Muscle of leg (tissue), 11 donors: ENCODE data around the gene GSTM5. TPM values are rescaled to one million over a fixed set of nuclear protein-coding genes. Genes with fewer than 3 reads are reported as not detected.

Experiments used
- DNase-seq: peaks from one replicate; pipeline ENCODE4 v3.0.0; 2013
- H3K27ac ChIP-seq: one replicate; pipeline ENCODE4 v1.5.1; 2013; ENCODE audit warnings: mild to moderate bottlenecking, low read length, control low read depth
- H3K27me3 ChIP-seq: one replicate; pipeline ENCODE4 v1.6.1; 2013; ENCODE audit warnings: low read length; ENCODE audit not compliant: control insufficient read depth, insufficient read depth
- H3K36me3 ChIP-seq: one replicate; pipeline ENCODE4 v1.6.1; 2013; ENCODE audit warnings: low read length; ENCODE audit not compliant: control insufficient read depth, insufficient read depth
- H3K4me1 ChIP-seq: one replicate; pipeline ENCODE4 v1.6.1; 2013; ENCODE audit warnings: low read length; ENCODE audit not compliant: control insufficient read depth, insufficient read depth
- H3K4me3 ChIP-seq: one replicate; pipeline ENCODE4 v1.5.1; 2013; ENCODE audit warnings: low read length, control low read depth
- H3K9me3 ChIP-seq: replicated peaks from 2 replicates; pipeline ENCODE4 v1.6.1; 2013; ENCODE audit warnings: low read depth, low read length; ENCODE audit not compliant: control insufficient read depth
- WGBS: methylation state at CpG from one replicate; pipeline ENCODE4 v1.1.5; 2013; ENCODE audit warnings: missing lambda C conversion rate; ENCODE audit not compliant: insufficient coverage; 5-methylcytosine and 5-hydroxymethylcytosine counted together
- polyA plus RNA-seq, 8 donors: library from polyadenylated mRNA; unstranded; fragments of 120-200 nt; gene quantifications; one replicate each; pipeline versions ENCODE4 v1.2.1 to v1.2.3, GENCODE V29; 2013; ENCODE audit warnings: inconsistent platforms in 1 of 8, low replicate concordance in 1 of 8; ENCODE audit not compliant: insufficient read length in 8 of 8, insufficient read depth in 1 of 8
- total RNA-seq: library from RNA; stranded (reverse); fragments of 120-200 nt; gene quantifications from one replicate; pipeline ENCODE4 v1.2.4, GENCODE V29; 2013

GSTM5 gene
- total and polyA plus RNA-seq, 9 donors = 10.2 to 48.0 (median 17.9) TPM

DNA sequence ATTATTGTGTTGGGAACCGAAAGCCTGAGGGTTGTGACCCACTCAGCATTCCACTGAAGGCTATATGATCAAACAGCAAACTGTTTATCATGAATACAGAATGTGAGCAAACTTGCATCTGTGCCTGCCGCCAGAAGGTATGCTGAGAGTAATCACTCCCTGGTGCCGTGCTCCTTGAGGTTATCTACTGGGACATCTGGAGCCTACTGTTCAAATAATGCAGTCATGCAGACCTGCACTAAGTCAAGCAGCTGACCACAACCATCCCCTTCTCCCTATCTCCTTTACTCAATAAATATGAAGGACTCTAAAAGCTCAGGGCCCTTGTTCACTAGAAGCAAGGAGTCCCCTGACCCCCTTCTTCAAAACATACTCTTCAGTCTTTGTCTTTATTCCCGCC is 13.5 kb downstream of the GSTM5 start:
- Histone ChIP-seq H3K36me3 (no peaks in the 10 kb centered on the region), H3K9me3 (no peaks in the 10 kb centered on the region), H3K4me3 (no peak overlapping the region), H3K27me3 (no peaks in the 10 kb centered on the region), H3K4me1 (no peaks in the 10 kb centered on the region), H3K27ac (no peak overlapping the region)
- 82% methylated on average over 2 of the region's 4 CpGs for WGBS
- DNase-seq = no peak

DNA sequence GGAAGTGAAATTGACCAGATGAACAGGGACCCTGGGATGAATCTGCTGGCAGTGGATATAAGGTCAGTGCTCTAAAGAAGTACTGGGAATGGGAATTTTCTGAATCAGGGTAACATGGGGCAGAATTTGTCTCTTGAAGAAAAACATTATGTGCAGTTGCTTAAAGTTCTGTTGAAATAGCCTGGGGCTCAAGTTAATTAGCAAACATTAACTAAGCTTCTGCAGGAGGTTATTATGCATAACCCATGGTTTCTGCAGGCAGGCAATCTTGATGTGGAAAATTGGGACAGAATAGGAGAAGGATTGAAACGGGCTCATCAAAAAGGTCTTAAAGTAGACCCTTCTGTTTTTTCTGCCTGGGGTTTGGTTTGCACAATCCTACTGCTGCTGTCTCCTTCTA is 14.0 kb downstream of the GSTM5 start:
- Histone ChIP-seq H3K4me1 (no peaks in the 10 kb centered on the region), H3K27me3 (no peaks in the 10 kb centered on the region)

DNA sequence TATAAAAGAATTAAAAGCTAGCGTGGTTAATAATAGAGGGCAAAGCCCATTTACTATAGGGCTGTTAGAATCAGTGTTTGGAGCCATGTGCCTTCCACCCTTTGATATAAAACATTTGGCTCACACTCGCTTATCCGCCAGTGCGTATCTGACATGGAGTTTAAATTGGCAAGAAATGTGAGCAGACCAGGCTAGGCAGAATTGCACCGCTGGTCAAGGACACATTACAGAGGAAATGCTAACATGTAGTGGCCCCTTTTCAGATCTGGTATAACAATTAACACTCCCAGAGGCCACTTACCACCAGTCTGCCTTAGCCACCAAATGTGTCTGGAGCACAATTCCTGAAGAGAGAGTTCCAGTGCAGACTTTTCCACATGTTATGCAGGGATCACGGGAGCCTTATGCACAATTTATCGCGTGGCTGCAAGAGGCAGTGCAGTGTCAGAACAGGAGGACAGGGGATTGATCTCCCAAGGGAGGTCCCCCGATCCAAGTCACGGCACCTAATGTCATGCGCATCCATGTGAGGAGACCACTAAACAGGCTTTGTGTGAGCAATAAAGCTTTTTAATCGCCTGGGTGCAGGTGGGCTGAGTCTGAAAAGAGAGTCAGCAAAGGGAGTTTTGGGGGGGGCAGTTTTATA is 14.8 kb downstream of the GSTM5 start:
- Histone ChIP-seq H3K4me3 (no peak overlapping the region), H3K27me3 (no peaks in the 10 kb centered on the region), H3K4me1 (no peaks in the 10 kb centered on the region), H3K27ac (no peak overlapping the region), H3K9me3 (no peaks in the 10 kb centered on the region), H3K36me3 (no peaks in the 10 kb centered on the region)
- no peak for DNase-seq
- 71% methylated on average over 10 of the region's 12 CpGs for WGBS

More for the DNA sequence above, 14.0 kb downstream of the GSTM5 start:
- H3K36me3 ChIP-seq = no peaks in the 10 kb centered on the region
- DNase-seq = no peak
- WGBS = 89% methylated on average over 1 of the region's 1 CpG
- H3K27ac ChIP-seq = no peak overlapping the region
- H3K4me3 ChIP-seq = no peak overlapping the region
- no peaks in the 10 kb centered on the region for H3K9me3 ChIP-seq

- Histone ChIP-seq H3K9me3 (no peaks in the 10 kb centered on the region), H3K4me3 (no peak overlapping the region), H3K4me1 (peaks cover 4% of the 10 kb centered on the region), H3K27me3 (no peaks in the 10 kb centered on the region), H3K27ac (no peak overlapping the region), H3K36me3 (no peaks in the 10 kb centered on the region)
- whole genome bisulfite sequencing = 88% methylated on average over 3 of the region's 7 CpGs
- DNase-seq = no peak
These were observed 16.8 kb downstream of the GSTM5 start for GRCh38 chr1:109728870-109729269.

DNA sequence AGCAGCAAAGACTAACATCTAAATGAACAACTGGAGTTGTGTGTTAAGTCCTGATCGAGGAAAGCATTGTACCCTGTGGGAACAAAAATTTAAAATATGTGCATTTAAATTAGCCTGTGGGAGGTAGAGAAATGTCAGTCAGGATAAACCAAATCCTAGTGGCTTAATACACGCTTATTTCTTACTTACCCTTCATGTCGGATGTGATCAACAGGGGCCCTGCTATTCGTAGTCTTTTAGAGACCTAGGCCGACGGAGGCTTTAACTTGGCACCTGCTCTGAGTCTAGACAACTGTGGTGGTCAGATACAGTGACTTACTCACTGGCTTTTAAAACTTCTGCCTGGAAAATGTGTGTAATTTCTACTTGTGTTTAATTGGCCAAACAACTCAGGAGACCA is 18.6 kb downstream of the GSTM5 start:
- H3K27ac ChIP-seq = no peak overlapping the region
- no peaks in the 10 kb centered on the region for H3K27me3 ChIP-seq
- H3K4me3 ChIP-seq = no peak overlapping the region
- DNase-seq = no peak
- H3K36me3 ChIP-seq = no peaks in the 10 kb centered on the region
- no peaks in the 10 kb centered on the region for H3K9me3 ChIP-seq
- peaks cover 4% of the 10 kb centered on the region for H3K4me1 ChIP-seq
- WGBS = 80% methylated on average over 3 of the region's 6 CpGs

DNA sequence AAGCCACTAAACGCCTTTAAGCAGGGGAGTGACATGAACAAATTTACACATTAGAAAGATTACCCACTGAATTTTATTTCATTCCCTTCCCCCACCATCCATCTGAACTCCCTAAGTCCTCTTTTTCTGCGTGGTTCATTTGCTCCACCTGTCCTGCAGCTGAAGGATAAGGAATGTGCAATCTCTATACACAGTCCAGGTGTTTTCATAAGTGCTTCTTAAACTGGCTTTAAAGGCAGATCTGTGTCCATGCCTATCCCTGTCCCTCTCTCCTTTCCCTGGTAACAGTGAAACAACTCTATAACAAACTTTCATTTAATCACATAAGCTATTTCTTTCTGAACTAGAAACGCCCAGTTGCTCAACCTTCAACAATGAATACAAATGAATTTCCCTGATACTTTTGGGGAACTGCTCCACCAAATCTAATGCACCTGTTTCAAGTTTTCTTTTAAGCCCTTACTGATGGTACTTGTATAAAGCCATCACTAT is 20.4 kb downstream of the GSTM5 start:
- H3K4me1 ChIP-seq = peaks cover 4% of the 10 kb centered on the region
- no peaks in the 10 kb centered on the region for H3K9me3 ChIP-seq
- H3K4me3 ChIP-seq = no peak overlapping the region
- DNase-seq = no peak
- H3K27ac ChIP-seq = no peak overlapping the region
- WGBS = 54% methylated on average over 2 of the region's 3 CpGs
- no peaks in the 10 kb centered on the region for H3K27me3 ChIP-seq
- H3K36me3 ChIP-seq = peaks cover 11% of the 10 kb centered on the region

DNA sequence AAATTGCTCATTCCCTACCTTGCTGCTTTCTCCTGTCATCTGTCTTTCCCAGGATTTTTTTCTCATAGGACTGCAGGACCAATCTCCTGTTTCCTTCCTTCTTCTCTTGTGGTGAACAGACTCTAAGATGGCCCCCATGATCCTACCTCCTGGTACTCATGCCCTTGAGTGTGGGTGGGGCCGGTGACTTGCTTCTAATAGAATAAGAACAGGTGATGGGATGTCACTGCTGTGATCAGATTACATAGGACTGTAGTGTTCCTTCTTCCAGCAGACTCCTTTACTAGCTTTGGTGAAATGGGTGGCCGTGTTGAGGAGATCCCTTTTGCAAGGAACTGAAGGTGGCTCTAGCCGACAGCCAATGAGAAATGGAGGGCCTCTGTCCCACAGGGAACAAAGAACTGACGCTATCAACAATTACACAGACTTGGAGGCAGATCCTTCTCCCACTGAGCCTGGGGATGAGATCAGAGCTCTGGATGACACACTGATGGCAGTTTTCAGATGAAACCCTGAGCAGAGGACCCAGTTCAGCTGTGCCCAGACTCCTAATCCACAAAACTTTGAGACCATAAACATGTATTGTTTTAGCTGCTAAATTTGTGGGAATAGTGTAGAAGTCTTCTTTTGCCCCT is 21.3 kb downstream of the GSTM5 start:
- Histone ChIP-seq H3K36me3 (peaks cover 18% of the 10 kb centered on the region), H3K9me3 (no peaks in the 10 kb centered on the region), H3K27ac (no peak overlapping the region), H3K4me3 (no peak overlapping the region), H3K4me1 (peaks cover 4% of the 10 kb centered on the region), H3K27me3 (no peaks in the 10 kb centered on the region)
- 89% methylated on average over 2 of the region's 4 CpGs for WGBS
- DNase-seq = no peak

GRCh38 chr1:109739738-109740614 is 27.9 kb downstream of the GSTM5 start:
- under 1% methylated on average over 65 of the region's 86 CpGs for WGBS
- H3K27me3 ChIP-seq = peaks cover 3% of the 10 kb centered on the region
- peak; percentile 86 for DNase-seq
- peaks cover 10% of the 10 kb centered on the region for H3K4me1 ChIP-seq
- H3K9me3 ChIP-seq = no peaks in the 10 kb centered on the region
- peaks cover 18% of the 10 kb centered on the region for H3K36me3 ChIP-seq
- peak overlapping the region; percentile 80 for H3K4me3 ChIP-seq
- peak overlapping the region; percentile 84 for H3K27ac ChIP-seq

GRCh38 chr1:109740615-109741373 is 28.7 kb downstream of the GSTM5 start, which contains the start of gene GSTM3:
TSS of gene GSTM3 (minus strand) at chr1:109741038. CDS start at chr1:109740287, 751 bp downstream.
- Histone ChIP-seq H3K9me3 (no peaks in the 10 kb centered on the region), H3K36me3 (peaks cover 18% of the 10 kb centered on the region), H3K4me1 (peaks cover 10% of the 10 kb centered on the region), H3K4me3 (peak within 1 kb of the TSS; percentile 80), H3K27ac (peak within 1 kb of the TSS; percentile 84), H3K27me3 (peaks cover 3% of the 10 kb centered on the region)
- DNase-seq = no peak
- WGBS = 3% methylated on average over 9 of the region's 10 CpGs
